Activated CD8-positive, alpha-beta T cell treated with anti-CD3 and anti-CD28 coated beads for 36 hours (primary cell): ENCODE measurements around the gene LMO1. TPM values are rescaled to one million over a fixed set of nuclear protein-coding genes. Genes with fewer than 3 reads are reported as not detected.

Source experiments
- ATAC-seq: fragments of 200-7000 bp; cut with Tn5 transposase; one replicate; pipeline ENCODE4 v1.10.0; 2021; ENCODE audit warnings: mild to moderate bottlenecking, moderate library complexity
- CTCF ChIA-PET: fragments of 350-600 bp; sonication (Branson Sonifier 250); formaldehyde crosslinking; loops from one replicate; lab custom pipeline; 2021; ENCODE audit warnings: antibody characterized with exemption; lab: Charles Lee
- POLR2A ChIA-PET: fragments of 350-600 bp; sonication (Branson Sonifier 250); formaldehyde crosslinking; loops from one replicate; lab custom pipeline; 2021; ENCODE audit warnings: antibody characterized with exemption; lab: Charles Lee
- DNase-seq: peaks from one replicate; pipeline ENCODE4 v3.0.0-alpha.2; 2020
- H3K27ac Mint-ChIP-seq: one replicate; pipeline ENCODE4 v1.8.0; 2021; ENCODE audit warnings: mild to moderate bottlenecking, mixed read lengths
- H3K27me3 Mint-ChIP-seq: one replicate; pipeline ENCODE4 v1.8.0; 2021; ENCODE audit warnings: mixed read lengths
- H3K36me3 Mint-ChIP-seq: one replicate; pipeline ENCODE4 v1.8.0; 2021; ENCODE audit warnings: low read depth, mixed read lengths
- H3K4me1 Mint-ChIP-seq: one replicate; pipeline ENCODE4 v1.8.0; 2021; ENCODE audit warnings: low read depth, mixed read lengths
- H3K4me3 Mint-ChIP-seq: one replicate; pipeline ENCODE4 v1.8.0; 2021; ENCODE audit warnings: mild to moderate bottlenecking, moderate library complexity, mixed read lengths
- H3K9me3 Mint-ChIP-seq: one replicate; pipeline ENCODE4 v1.8.0; 2021; ENCODE audit warnings: mixed read lengths
- CTCF ChIP-seq: fragments of 200-600 bp; IDR thresholded peaks from one replicate; pipeline ENCODE4 v1.8.0; 2022; ENCODE audit warnings: antibody characterized with exemption, mild to moderate bottlenecking
- intact Hi-C: fragments of 100-400 bp; cut with micrococcal nuclease; formaldehyde crosslinking; loops from one replicate; pipeline ENCODE4 v1.10.0; 2022
- total RNA-seq, 2 experiments: library from RNA; stranded (reverse); gene quantifications; one replicate each; pipeline ENCODE4 v1.2.3, GENCODE V29; 2021

The LMO1 gene
- total RNA-seq, 2 experiments from 2014 or later = not detected

- intact Hi-C loops = no loop called here
- ATAC-seq (no peak), DNase-seq (no peak)
- CTCF ChIA-PET = no interaction called here
- Mint-ChIP-seq H3K4me3 (no peak overlapping the region), H3K27me3 (peaks cover 11% of the 10 kb centered on the region), H3K27ac (no peak overlapping the region), H3K36me3 (no peaks in the 10 kb centered on the region), H3K4me1 (no peaks in the 10 kb centered on the region), H3K9me3 (no peaks in the 10 kb centered on the region)
- no peak for TF ChIP-seq CTCF
- POLR2A ChIA-PET = no interaction called here
Measured at GRCh38 chr11:8186429-8186828, 77.2 kb downstream of the LMO1 start.

GRCh38 chr11:8183111-8183510 is 80.6 kb downstream of the LMO1 start:
- ATAC-seq (no peak), DNase-seq (no peak)
- H3K27ac Mint-ChIP-seq = no peak overlapping the region
- no peaks in the 10 kb centered on the region for H3K9me3 Mint-ChIP-seq
- CTCF ChIA-PET = interaction anchor here (7.4 kb wide), 1 partner anchor 10 kb away, joined by 23 read pairs; no protein-coding TSS in a partner anchor
- H3K4me1 Mint-ChIP-seq = no peaks in the 10 kb centered on the region
- intact Hi-C loops = no loop called here
- no peaks in the 10 kb centered on the region for H3K36me3 Mint-ChIP-seq
- H3K27me3 Mint-ChIP-seq = peaks cover 7% of the 10 kb centered on the region
- TF ChIP-seq CTCF = no peak
- no peak overlapping the region for H3K4me3 Mint-ChIP-seq
- POLR2A ChIA-PET = no interaction called here

GRCh38 chr11:8180469-8180868 is 83.2 kb downstream of the LMO1 start:
- ATAC-seq (no peak), DNase-seq (no peak)
- H3K36me3 Mint-ChIP-seq = no peaks in the 10 kb centered on the region
- intact Hi-C loops = no loop called here
- no peak overlapping the region for H3K4me3 Mint-ChIP-seq
- ChIA-PET CTCF (interaction anchor here (7.4 kb wide), 1 partner anchor 13 kb away, joined by 23 read pairs; no protein-coding TSS in a partner anchor), POLR2A (no interaction called here)
- H3K9me3 Mint-ChIP-seq = no peaks in the 10 kb centered on the region
- H3K27me3 Mint-ChIP-seq = peaks cover 8% of the 10 kb centered on the region
- H3K4me1 Mint-ChIP-seq = no peaks in the 10 kb centered on the region
- TF ChIP-seq CTCF = no peak
- H3K27ac Mint-ChIP-seq = no peak overlapping the region

GRCh38 chr11:8178297-8178696 is 85.4 kb downstream of the LMO1 start:
- Mint-ChIP-seq H3K27me3 (peaks cover 8% of the 10 kb centered on the region), H3K36me3 (no peaks in the 10 kb centered on the region), H3K9me3 (no peaks in the 10 kb centered on the region), H3K4me3 (no peak overlapping the region), H3K4me1 (no peaks in the 10 kb centered on the region), H3K27ac (no peak overlapping the region)
- POLR2A ChIA-PET = no interaction called here
- TF ChIP-seq CTCF = no peak
- no peak for ATAC-seq
- CTCF ChIA-PET = interaction anchor here (0.9 to 2.7 kb wide), 4 partner anchors 15 to 80 kb away, joined by 3 to 7 read pairs (median 5); no protein-coding TSS in a partner anchor
- DNase-seq = no peak
- intact Hi-C loops = no loop called here

GRCh38 chr11:8177136-8177535 is 86.5 kb downstream of the LMO1 start:
- no peak for TF ChIP-seq CTCF
- Mint-ChIP-seq H3K4me3 (no peak overlapping the region), H3K27me3 (peaks cover 13% of the 10 kb centered on the region), H3K27ac (no peak overlapping the region), H3K9me3 (no peaks in the 10 kb centered on the region), H3K36me3 (no peaks in the 10 kb centered on the region), H3K4me1 (no peaks in the 10 kb centered on the region)
- ChIA-PET CTCF (interaction anchor here (2.7 kb wide), 1 partner anchor 19 kb away, joined by 7 read pairs; no protein-coding TSS in a partner anchor), POLR2A (interaction anchor here (0.7 kb wide), 1 partner anchor 13 kb away, joined by 3 read pairs; no protein-coding TSS in a partner anchor)
- DNase-seq (no peak), ATAC-seq (no peak)
- intact Hi-C loops = no loop called here

Other genes starting within 250 kb of the LMO1 start
- gene TUB, start 182.7 kb downstream of the LMO1 start, total RNA-seq = under 1 TPM; 0.05 to 0.16 TPM
- gene RIC3, start 94.9 kb downstream of the LMO1 start, total RNA-seq = 1 to 10 TPM; 7.6 to 7.7 TPM